ENCODE data around the gene KIAA0232.
"Not testable (repeated sequence)": the region's sequence is repeated elsewhere in the genome, so short reads cannot be mapped to it uniquely, and the experiment has no call there.

KIAA0232 gene

GRCh38 chr4:6900956-6901355 lies 118.4 kb downstream of the KIAA0232 start:
- no peak for DNase-seq (ENCODE audit: low read depth)

GRCh38 chr4:6901669-6902317 lies 119.3 kb downstream of the KIAA0232 start:
- DNase-seq (ENCODE audit: low read depth): no peak

DNA sequence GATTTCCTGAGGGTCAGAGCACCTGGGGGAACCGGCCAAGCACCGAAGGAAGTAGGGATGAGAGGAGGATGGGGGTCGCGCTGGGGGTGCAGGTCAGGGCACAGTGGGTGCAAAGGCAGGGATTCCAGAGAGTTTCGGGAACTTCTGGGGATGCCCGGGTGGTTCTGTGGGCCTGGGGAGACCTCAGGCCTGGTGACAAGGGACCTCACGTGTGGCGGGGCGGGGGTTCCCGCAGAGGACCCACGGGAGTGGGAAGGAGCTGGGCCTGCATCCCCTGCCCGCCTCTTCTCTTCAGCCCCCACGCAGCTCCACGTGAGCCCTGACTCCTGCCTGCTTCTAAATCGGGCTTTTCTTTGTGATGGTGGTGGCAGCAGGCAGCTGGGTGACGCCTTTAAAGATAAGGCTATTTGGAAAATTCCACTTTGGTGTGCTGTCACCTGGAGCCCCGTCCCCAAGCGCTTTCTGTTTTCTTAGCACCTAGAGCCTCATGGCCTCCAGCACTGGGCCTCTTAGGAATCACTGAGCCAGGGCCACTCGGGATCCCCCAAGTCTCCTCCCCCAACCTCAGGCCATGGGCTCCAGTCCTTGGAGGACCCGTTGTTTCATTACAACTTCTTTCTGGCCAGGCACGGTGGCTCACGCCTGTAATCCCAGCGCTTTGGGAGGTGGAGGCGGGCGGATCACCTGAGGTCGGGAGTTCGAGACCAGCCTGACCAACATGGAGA lies 120.0 kb downstream of the KIAA0232 start:
- no peak for DNase-seq (ENCODE audit: low read depth)

GRCh38 chr4:6905516-6906445 lies 123.3 kb downstream of the KIAA0232 start:
- no peak for DNase-seq (ENCODE audit: low read depth)

DNA sequence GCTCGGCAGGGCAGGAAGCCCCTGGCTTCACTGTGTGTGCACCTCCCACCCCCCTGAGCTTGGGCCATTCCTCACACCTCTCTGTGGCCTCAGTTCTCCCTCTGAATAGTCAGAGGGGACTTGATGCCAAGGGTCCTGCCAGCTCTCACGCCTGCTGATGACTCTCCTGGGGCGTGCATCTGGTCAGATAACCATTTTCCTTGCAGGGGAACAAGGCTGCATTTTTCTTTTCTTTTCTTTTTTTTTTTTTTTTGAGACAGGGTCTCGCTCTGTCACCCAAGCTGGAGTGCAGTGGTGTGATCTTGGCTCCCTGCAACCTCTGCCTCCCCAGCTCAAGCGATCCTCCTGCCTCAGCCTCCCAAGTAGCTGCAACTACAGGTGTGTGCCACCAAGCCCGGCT lies 124.0 kb downstream of the KIAA0232 start:
- DNase-seq (ENCODE audit: low read depth): not testable (repeated sequence)

- no peak for DNase-seq (ENCODE audit: low read depth)
Observed at GRCh38 chr4:6907658-6908191, 125.2 kb downstream of the KIAA0232 start.

DNA sequence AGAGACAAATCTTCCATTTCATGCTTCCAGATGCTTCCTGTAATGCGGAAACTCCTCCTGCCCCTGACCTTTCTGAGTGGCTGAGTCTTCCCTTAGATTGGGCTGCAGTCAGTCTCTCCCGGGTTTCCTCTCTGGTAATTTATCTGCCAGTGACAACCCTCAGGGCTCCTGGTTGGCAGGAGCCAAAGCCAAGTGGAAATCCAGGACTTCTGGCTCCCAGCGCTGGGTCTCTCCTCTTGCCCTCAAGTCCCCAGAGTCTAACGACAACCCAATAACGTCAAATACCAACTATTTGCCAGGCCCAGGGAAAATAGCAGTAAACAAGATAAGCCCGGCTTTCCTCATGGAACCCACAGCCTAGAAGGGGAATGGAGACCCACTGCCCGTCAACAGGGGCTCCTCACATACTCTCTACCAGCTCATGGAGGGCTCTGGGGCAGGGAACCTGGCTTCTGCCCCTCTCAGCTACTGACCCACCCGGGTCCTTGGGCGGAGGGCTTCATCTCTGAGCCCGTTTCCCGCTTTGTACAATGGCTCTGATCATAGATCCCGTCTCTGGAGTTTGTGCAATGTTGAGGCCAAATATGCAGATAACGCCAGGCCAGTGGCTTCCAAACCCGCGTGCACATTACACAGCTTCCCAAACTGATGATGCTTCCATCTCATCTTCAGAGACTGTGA lies 126.0 kb downstream of the KIAA0232 start:
- DNase-seq (ENCODE audit: low read depth): no peak

DNA sequence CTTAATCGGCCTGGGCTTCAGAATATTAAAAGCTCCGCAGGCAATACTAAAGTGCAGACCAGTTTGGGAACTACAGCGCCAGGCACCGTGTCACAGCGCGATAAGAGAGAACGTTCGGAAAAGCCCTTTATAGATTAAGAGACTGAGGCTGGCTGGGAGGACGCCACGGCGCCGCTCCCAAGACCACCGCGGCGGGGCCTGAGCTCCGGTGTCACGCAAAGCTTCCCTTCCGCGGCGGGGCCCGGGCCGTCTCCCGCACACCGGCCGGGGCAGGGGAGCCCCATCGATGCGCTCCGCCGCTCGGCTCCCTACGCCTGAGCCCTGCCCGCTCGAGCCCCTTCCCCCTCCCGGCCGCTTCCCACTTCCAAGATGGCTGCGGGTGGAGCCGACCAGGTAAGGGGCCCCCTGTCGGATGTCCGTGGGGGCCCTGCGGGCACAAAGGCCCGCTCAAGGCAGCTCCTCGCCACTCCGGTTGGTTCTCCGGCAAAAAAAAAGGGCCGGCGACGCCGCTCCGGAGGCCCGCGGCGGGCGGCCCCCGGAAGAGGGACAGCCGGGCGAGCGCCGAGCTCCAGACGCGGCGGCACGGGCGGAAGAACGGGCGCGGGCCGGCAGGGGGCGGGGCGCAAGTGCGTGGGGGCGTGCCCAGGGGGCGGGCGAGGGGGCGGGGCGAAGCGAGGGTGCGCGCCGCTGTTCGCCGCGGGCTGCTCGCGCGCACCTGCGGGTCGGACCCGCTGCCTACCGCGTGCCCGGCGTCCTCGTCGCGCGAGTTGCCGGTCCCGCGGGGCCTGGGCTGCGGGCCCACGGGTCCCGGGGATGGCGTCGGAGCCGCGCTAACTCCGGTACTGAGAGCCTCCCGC lies 126.8 kb downstream of the KIAA0232 start, which contains the start of gene TBC1D14:
Gene TBC1D14 (plus strand): TSS at position 714 of the 857 bp plus-strand sequence. CDS start 13,564 bp downstream, outside the sequence.
- no peak for DNase-seq (ENCODE audit: low read depth)

GRCh38 chr4:6909970-6910339 lies 127.4 kb downstream of the KIAA0232 start:
- no peak for DNase-seq (ENCODE audit: low read depth)

DNA sequence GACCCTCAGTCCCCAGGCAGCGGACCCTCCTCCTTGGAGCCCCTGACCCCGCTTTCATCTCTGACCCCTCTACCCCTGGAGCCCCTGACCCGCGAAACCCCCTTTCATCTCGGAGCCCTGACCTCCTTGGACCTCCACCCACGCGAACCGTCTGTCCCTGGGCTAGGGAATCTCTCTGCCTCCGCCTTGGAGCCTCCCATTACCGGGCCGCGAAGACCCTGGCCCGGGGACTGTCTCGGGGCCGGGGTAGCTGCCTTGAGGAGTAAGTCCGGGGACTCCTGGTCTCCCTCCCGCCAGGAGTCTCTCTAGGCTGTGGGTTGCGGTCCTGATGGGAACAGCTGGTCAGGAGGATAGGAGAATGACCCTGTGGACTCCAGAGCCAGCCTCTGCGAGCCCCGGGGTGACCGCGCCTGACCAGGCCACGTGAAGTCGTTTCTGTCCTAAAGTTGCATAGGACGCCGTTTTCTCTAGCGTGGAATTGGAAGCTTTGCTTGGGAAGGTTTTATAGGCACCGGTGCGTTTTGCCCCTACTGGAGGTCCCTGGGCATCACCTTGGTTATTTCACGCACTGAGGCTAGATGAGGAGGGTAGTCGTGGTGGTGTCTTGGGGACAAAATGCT lies 127.9 kb downstream of the KIAA0232 start:
- no peak for DNase-seq (ENCODE audit: low read depth)

DNA sequence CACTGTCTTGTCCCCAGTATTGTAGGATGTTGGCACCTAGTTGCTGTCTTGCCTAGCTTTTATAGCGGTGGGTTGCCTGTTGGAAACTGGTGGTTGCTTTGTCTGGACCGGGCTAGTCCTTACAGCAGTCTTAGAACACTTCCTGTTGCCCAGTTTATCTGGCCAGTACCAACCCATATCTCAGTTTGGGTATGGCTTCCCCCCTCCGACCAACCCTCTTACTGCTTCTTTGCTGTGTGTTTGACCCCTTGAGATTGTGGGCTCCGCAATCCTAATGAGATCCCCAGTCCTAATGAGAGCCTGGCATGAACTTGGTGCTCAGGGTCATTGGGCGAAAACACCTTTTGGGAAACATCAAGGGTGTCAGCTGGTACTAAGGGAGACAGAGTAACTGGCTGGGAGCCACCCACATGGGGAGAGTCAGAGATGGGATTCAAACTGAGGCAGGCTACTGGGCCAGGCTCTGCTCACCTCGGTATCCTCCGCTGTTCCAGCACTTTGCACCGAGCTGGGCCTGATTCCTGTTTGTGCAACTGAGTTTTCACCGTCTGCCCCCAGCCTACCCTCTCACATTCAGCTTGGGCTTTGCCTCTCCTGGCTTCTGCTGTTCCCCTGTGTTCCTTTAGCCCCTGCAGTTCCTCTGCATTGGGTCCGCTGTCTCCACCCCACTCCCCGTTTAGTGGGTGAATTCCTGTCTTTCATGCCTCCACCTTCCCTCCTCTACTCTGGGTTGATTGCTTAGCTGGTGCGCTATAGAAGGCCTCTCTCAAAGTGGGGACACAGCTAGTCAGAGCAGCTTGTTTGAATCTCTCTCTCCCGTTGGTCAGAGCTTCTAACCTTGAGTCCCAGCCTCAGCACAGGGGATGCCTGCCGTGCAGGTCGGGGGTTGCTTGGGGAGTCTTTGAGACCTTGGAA lies 128.7 kb downstream of the KIAA0232 start:
- no peak for DNase-seq (ENCODE audit: low read depth)

- DNase-seq (ENCODE audit: low read depth): not testable (repeated sequence)
Observed at GRCh38 chr4:6911917-6912316, 129.4 kb downstream of the KIAA0232 start.

- DNase-seq (ENCODE audit: low read depth): no peak
Observed at GRCh38 chr4:6912441-6912840, 129.9 kb downstream of the KIAA0232 start.

DNA sequence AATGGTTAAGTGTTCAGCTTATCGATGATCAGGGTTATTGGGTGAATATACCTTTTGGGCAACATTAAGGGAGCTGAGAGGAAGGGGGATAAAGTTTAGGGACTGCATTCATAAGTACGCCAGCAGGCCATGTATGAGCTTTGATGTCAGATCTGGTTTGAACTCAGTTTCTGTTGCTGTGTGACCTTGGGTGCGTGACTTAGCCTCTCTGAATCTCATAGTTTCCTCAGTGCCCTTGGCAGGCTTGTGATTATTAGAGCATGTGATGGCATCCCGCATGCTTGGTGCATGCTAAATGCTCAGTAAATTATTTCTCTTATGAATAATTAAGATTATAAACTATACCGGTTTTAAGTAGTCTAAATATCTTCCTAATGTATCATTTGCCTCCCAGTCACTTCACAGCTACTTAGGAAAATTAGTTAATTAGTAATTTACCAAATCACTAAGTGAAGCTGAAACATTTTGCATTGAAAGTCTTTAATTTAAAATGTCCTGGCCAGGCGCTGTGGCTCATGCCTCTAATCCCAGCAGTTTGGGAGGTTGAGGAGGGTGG lies 130.9 kb downstream of the KIAA0232 start:
- DNase-seq (ENCODE audit: low read depth): no peak

DNA sequence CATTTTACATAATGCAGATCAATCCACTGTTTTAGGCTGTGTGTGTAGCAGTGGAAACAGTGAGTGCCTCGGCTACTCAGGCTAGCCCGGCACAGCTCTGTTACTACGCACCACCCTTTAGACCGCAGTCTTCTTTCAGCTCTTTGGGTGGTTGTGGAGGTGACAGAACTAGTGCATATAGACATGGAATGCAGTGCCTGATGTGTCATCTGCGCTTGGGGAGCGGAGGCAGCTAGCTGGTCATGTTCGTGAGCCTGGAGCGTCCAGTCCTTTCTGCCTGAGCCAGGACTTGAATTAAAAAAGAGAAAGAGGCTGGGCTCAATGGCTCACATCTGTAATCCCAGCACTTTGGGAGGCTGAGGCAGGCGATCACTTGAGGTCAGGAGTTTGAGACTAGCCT lies 131.9 kb downstream of the KIAA0232 start:
- DNase-seq (ENCODE audit: low read depth): no peak

GRCh38 chr4:6915041-6916005 lies 132.8 kb downstream of the KIAA0232 start:
- DNase-seq (ENCODE audit: low read depth): no peak

DNA sequence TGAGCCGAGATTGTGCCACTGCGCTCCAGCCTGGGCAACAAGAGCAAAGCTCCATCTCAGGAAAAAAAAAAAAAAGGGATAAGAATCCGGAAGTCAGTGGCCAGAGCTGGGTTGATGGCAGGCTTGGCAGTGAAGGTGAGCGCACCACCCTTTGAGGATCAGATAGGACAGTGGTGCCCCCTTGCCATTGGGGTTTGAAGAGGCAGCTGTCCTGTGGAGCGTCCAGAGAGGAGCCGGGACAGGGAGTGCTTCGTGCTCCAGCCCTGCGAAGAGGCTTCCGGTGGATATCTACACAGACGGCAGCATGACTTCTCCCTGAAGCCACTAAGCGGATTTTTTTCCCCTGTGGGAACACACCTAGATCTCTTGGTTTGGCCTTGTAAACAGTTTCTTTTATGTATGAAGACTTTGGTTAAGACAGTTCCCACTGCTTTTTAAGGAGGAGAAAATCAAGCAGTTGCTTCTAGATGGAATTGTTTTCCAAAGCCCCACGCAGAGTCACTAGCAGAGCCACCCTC lies 133.6 kb downstream of the KIAA0232 start:
- DNase-seq (ENCODE audit: low read depth): no peak
